Gastroesophageal sphincter (tissue), 3 donors: ENCODE data around the gene CABP7.

Source experiments
- EP300 ChIP-seq: sonication (generic); formaldehyde crosslinking; IDR thresholded peaks from one replicate; pipeline ENCODE4 v1.6.1; 2017; ENCODE audit warnings: antibody characterized with exemption, mild to moderate bottlenecking
- POLR2A ChIP-seq, 2 donors: fragments of 450-650 bp; IDR thresholded peaks; one replicate each; pipeline ENCODE4 v1.6.1; 2017; ENCODE audit warnings: antibody characterized with exemption in 2 of 2, mild to moderate bottlenecking in 2 of 2, moderate library complexity in 1 of 2
- POLR2AphosphoS5 ChIP-seq: sonication (generic); formaldehyde crosslinking; IDR thresholded peaks from one replicate; pipeline ENCODE4 v1.6.1; 2017; ENCODE audit warnings: antibody characterized with exemption
- TF ChIP-seq, protein P1 (sequence below), 4 experiments: fragments of 200-600 bp in 2 of 4; fragments of 450-650 bp in 2 of 4; sonication (generic) in 1 of 4; IDR thresholded peaks; one replicate each; pipeline ENCODE4 v1.5.1; 2017 to 2019; ENCODE audit warnings: antibody characterized with exemption in 4 of 4, mild to moderate bottlenecking in 2 of 4, moderate library complexity in 2 of 4

DNA sequence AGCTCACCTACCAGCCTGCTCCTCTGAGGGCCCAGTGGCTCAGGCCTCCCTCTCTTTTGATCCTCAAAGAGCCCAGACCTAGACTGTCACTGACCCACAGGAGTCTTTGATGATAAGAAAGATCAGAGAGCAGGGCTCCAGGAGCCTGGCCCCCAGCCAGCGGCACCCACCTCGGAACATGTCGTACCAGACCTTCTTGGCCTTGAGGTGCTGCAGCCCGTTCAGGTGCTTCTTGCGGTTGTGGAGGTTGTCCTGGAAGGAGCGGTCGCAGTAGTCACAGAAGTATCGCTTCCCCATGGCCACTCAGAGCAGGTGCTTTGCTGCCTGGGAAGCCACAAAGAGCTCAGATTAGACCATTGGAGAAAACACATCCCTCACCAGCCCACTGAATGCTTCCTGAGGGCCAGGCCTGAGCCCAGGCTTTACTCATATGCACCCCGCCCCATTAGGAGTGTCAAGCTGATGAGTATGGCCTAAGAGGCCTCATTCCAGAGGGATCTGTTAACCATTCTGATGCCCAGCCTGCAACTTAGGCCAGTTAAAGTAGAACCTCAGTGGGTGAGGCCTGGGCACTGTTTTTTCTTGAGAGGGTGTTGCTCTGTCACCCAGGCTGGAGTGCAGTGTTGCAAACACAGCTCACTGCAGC, 28.6 kb downstream of the CABP7 start:
- TF ChIP-seq, protein P1, sequence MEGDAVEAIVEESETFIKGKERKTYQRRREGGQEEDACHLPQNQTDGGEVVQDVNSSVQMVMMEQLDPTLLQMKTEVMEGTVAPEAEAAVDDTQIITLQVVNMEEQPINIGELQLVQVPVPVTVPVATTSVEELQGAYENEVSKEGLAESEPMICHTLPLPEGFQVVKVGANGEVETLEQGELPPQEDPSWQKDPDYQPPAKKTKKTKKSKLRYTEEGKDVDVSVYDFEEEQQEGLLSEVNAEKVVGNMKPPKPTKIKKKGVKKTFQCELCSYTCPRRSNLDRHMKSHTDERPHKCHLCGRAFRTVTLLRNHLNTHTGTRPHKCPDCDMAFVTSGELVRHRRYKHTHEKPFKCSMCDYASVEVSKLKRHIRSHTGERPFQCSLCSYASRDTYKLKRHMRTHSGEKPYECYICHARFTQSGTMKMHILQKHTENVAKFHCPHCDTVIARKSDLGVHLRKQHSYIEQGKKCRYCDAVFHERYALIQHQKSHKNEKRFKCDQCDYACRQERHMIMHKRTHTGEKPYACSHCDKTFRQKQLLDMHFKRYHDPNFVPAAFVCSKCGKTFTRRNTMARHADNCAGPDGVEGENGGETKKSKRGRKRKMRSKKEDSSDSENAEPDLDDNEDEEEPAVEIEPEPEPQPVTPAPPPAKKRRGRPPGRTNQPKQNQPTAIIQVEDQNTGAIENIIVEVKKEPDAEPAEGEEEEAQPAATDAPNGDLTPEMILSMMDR (IDR thresholded peaks at IDR 0.05): no peak
- TF ChIP-seq POLR2AphosphoS5: no peak
- TF ChIP-seq POLR2A (IDR thresholded peaks at IDR 0.05): no peak
- TF ChIP-seq EP300: no peak
